Smooth muscle cell (in vitro differentiated cells): Measurements from ENCODE around the gene SYTL4. TPM values are rescaled to one million over a fixed set of nuclear protein-coding genes. Genes with fewer than 3 reads are reported as not detected.

Experiments used
- DNase-seq: peaks from one replicate; lab custom pipeline; 2025; ENCODE audit not compliant: unreplicated experiment; lab: John Stamatoyannopoulos, UW
- H2AFZ ChIP-seq: fragments of 200-600 bp; sonication (generic); 2 replicates; pipeline ENCODE4 v1.6.0; 2016; ENCODE audit warnings: antibody characterized with exemption, low read depth, mild to moderate bottlenecking
- H3F3A ChIP-seq: fragments of 200-600 bp; sonication (generic); 2 replicates; pipeline ENCODE4 v1.6.0; 2017; ENCODE audit warnings: antibody characterized with exemption, low read depth
- H3K27ac ChIP-seq: fragments of 200-600 bp; sonication (generic); 2 replicates; pipeline ENCODE4 v1.5.1; 2016; ENCODE audit warnings: low read depth, mild to moderate bottlenecking
- H3K27me3 ChIP-seq: fragments of 200-600 bp; sonication (generic); 2 replicates; pipeline ENCODE4 v1.6.1; 2016; ENCODE audit warnings: low read depth, mild to moderate bottlenecking
- H3K36me3 ChIP-seq: fragments of 200-600 bp; sonication (generic); 2 replicates; pipeline ENCODE4 v1.5.1; 2016; ENCODE audit warnings: low read depth
- H3K4me1 ChIP-seq: fragments of 200-600 bp; sonication (generic); 2 replicates; pipeline ENCODE4 v1.5.1; 2016; ENCODE audit warnings: low read depth
- H3K4me2 ChIP-seq: fragments of 200-600 bp; sonication (generic); 2 replicates; pipeline ENCODE4 v1.6.0; 2016; ENCODE audit warnings: mild to moderate bottlenecking
- H3K4me3 ChIP-seq: fragments of 200-600 bp; sonication (generic); 2 replicates; pipeline ENCODE4 v1.5.1; 2016; ENCODE audit warnings: mild to moderate bottlenecking
- H3K79me2 ChIP-seq: fragments of 200-600 bp; sonication (generic); 2 replicates; pipeline ENCODE4 v1.6.0; 2016; ENCODE audit warnings: low read depth, mild to moderate bottlenecking
- H3K9ac ChIP-seq: fragments of 200-600 bp; sonication (generic); 2 replicates; pipeline ENCODE4 v1.6.0; 2016; ENCODE audit warnings: low read depth
- H3K9me3 ChIP-seq: fragments of 200-600 bp; sonication (generic); replicated peaks from 2 replicates; pipeline ENCODE4 v1.5.1; 2016; ENCODE audit warnings: low read depth
- H4K20me1 ChIP-seq: fragments of 200-600 bp; sonication (generic); 2 replicates; pipeline ENCODE4 v1.6.0; 2016; ENCODE audit warnings: low read depth
- WGBS: methylation state at CpG from one replicate; pipeline ENCODE4 v1.1.7; 2016; ENCODE audit warnings: low lambda C conversion rate; 5-methylcytosine and 5-hydroxymethylcytosine counted together
- polyA plus RNA-seq: library from polyadenylated mRNA; unstranded; fragments of >200 nt; fragmentation: Nextera tagmentation; extraction: Ambion mirVana; gene quantifications from 2 replicates; pipeline ENCODE4 v1.2.1, GENCODE V29; 2016
- total RNA-seq: library from RNA; depleted of rRNA; stranded (reverse); fragments of >200 nt; gene quantifications from 2 replicates; pipeline ENCODE4 v1.2.3, GENCODE V29; 2014
- TF ChIP-seq, protein P1 (sequence below): fragments of 200-600 bp; sonication (generic); IDR thresholded peaks from 2 replicates; pipeline ENCODE4 v1.5.1; 2017; ENCODE audit warnings: borderline replicate concordance, mild to moderate bottlenecking, antibody characterized with exemption; ENCODE audit not compliant: insufficient read depth, poor library complexity, severe bottlenecking

SYTL4 gene
- total and polyA plus RNA-seq, 2 experiments from 2014 or later, result 6.6 to 8.0 TPM

DNA sequence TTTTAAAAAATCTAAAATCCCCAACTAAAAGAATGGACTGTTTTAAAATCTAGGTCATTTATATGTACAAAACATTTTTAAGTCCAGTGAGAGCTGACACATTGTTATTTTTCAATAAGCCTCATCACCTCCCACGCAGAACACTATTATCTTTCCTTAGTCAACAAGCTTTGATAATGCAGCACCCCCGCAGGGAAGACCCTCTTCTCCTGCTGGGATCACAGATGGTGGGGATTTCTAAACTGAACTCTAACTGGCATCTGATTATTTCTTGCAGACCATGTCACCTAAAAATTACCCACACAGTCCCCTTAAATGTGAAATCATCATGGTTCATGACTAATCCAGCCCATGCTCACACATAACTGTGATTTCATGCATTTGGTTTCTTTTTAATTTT lies 11.6 kb downstream of the SYTL4 start:
- H3K9ac ChIP-seq, result no peak overlapping the region
- H3F3A ChIP-seq, result no peaks in the 10 kb centered on the region
- no peak overlapping the region for H3K27ac ChIP-seq
- H3K4me1 ChIP-seq, result no peaks in the 10 kb centered on the region
- 56% methylated on average over 2 of the region's 2 CpGs for WGBS
- H3K79me2 ChIP-seq, result no peaks in the 10 kb centered on the region
- H3K4me2 ChIP-seq, result no peak overlapping the region
- H2AFZ ChIP-seq, result no peak overlapping the region
- no peaks in the 10 kb centered on the region for H3K9me3 ChIP-seq
- TF ChIP-seq, protein P1, sequence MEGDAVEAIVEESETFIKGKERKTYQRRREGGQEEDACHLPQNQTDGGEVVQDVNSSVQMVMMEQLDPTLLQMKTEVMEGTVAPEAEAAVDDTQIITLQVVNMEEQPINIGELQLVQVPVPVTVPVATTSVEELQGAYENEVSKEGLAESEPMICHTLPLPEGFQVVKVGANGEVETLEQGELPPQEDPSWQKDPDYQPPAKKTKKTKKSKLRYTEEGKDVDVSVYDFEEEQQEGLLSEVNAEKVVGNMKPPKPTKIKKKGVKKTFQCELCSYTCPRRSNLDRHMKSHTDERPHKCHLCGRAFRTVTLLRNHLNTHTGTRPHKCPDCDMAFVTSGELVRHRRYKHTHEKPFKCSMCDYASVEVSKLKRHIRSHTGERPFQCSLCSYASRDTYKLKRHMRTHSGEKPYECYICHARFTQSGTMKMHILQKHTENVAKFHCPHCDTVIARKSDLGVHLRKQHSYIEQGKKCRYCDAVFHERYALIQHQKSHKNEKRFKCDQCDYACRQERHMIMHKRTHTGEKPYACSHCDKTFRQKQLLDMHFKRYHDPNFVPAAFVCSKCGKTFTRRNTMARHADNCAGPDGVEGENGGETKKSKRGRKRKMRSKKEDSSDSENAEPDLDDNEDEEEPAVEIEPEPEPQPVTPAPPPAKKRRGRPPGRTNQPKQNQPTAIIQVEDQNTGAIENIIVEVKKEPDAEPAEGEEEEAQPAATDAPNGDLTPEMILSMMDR, result no peak
- no peak overlapping the region for H3K4me3 ChIP-seq
- no peak for DNase-seq
- H3K36me3 ChIP-seq, result no peaks in the 10 kb centered on the region
- no peaks in the 10 kb centered on the region for H3K27me3 ChIP-seq
- H4K20me1 ChIP-seq, result no peaks in the 10 kb centered on the region

DNA sequence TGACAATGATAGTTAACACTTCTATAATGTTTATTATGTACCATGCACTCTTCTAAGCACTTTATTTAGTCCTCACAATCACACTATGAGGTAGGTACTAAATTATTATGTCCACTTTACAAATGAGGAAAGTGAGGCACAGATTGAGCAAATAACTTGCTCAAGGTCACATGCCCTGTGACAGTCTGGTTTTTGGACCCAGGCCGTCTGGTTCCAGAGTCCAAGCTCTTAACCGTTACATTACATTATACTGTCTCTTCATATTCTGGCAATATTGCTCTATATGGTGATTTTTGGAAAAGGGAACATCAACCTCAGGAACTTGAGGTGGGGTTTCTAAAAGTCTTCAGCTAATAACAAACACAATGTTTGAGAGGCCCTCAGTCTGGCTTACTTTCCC lies 12.8 kb downstream of the SYTL4 start:
- Histone ChIP-seq H3K4me3 (no peak overlapping the region), H3K27me3 (no peaks in the 10 kb centered on the region), H3K79me2 (no peaks in the 10 kb centered on the region), H3K4me1 (no peaks in the 10 kb centered on the region), H3F3A (no peaks in the 10 kb centered on the region), H2AFZ (no peak overlapping the region), H3K9ac (no peak overlapping the region), H3K36me3 (no peaks in the 10 kb centered on the region), H3K4me2 (no peak overlapping the region), H4K20me1 (no peaks in the 10 kb centered on the region), H3K9me3 (no peaks in the 10 kb centered on the region), H3K27ac (no peak overlapping the region)
- TF ChIP-seq, protein P1, result no peak
- no peak for DNase-seq
- 86% methylated on average over 2 of the region's 2 CpGs for WGBS

DNA sequence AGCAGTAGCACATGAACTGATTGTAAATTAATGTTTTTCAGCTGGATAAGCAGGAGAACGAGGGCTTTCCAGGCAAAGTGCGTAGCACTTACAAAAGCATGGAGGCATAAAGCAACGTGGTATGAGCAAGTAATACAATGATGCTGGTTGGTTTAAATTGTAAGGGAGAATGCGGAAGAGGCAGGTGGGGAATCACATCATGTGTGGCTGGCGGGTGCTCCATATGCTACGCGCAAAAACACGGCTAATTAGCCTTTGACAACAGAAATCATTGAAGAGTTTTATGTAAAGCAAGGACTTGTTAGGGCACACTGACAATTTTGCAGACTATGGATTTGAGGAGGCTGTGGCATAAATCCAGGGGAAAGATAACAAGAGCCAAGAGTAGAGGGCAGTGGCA lies 14.6 kb downstream of the SYTL4 start:
- Histone ChIP-seq H3K27me3 (no peaks in the 10 kb centered on the region), H3F3A (no peaks in the 10 kb centered on the region), H3K4me1 (no peaks in the 10 kb centered on the region), H3K9me3 (no peaks in the 10 kb centered on the region), H3K9ac (no peak overlapping the region), H3K27ac (no peak overlapping the region), H4K20me1 (no peaks in the 10 kb centered on the region), H2AFZ (no peak overlapping the region), H3K4me2 (no peak overlapping the region), H3K79me2 (no peaks in the 10 kb centered on the region), H3K4me3 (no peak overlapping the region), H3K36me3 (no peaks in the 10 kb centered on the region)
- no peak for DNase-seq
- WGBS, result 81% methylated on average over 8 of the region's 8 CpGs
- TF ChIP-seq, protein P1, result no peak

DNA sequence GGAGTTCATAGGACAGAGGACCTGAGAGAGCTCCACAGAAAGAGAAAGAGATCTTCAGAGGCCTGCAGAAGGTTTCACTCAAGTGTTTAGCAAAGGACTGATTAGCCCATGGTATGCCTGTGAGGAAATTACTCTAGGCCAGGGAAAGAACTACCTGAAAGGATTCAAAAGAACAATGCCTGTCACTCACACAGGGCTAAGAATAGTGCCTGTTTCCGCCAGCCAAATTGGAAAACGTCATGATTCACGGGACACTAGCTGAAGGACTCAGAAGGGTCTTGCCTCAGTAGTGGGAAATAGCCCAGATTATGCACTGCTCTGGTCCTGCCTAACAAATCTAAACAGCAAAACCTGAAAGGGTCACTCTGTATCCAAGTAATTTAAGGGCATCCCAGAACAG lies 21.1 kb downstream of the SYTL4 start:
- Histone ChIP-seq H3K9ac (no peak overlapping the region), H3K36me3 (no peaks in the 10 kb centered on the region), H3F3A (no peaks in the 10 kb centered on the region), H3K27ac (no peak overlapping the region), H3K9me3 (no peaks in the 10 kb centered on the region), H3K27me3 (no peaks in the 10 kb centered on the region), H4K20me1 (no peaks in the 10 kb centered on the region), H2AFZ (no peak overlapping the region), H3K79me2 (no peaks in the 10 kb centered on the region), H3K4me1 (no peaks in the 10 kb centered on the region), H3K4me3 (no peak overlapping the region), H3K4me2 (no peak overlapping the region)
- 57% methylated on average over 3 of the region's 3 CpGs for WGBS
- no peak for DNase-seq
- TF ChIP-seq, protein P1, result no peak
